ENCODE data around the gene TNIK.

Gene TNIK

DNA sequence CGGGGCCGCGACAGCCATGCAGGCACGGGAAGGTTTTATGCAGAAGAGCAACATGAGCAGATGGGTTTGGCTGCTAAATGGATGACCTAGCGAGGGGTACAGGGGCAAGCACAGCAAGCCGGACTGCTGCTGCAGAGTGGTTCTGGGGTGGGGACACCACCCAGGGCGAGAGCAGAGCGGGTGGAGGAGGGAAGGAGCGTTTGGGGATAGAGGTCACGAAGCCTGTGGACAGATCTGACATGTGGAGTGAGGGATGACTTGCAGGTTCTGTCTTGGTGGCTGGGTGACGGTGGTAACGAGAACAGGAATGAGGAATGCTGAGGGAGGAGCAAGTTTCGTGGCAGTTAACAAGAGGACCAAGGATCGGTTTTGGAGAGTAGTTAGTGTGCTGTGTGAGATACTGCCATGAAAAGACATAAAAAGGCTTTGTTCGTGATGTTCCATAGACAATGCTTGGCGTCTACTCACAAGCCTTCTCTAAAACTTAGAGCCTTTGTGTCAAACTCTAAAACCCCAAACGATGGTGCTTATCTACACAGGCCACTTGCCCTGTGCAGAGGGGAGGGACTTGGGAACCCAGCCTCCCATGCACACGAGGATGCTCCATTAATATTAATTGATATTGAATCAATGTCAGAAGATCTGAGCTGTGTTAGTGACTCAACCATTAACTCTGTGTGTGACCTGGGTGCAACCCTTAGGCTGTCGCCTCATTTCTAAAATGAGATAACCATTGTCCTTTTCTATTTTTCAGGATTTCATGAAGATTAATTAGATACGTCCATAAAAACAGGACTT lies 301.0 kb downstream of the TNIK start:
- Histone ChIP-seq H3K4me3 (ENCODE audit: low read length) (no peak overlapping the region), H3K4me2 (ENCODE audit: low read length) (no peak overlapping the region), H3K27me3 (ENCODE audit: control insufficient read depth, low read length) (no peaks in the 10 kb centered on the region), H3F3A (ENCODE audit: control insufficient read depth, insufficient read depth) (no peaks in the 10 kb centered on the region), H3K9me3 (ENCODE audit: control insufficient read depth, insufficient read depth, low read length) (peaks cover 6% of the 10 kb centered on the region), H3K36me3 (ENCODE audit: control insufficient read depth, low read length) (no peaks in the 10 kb centered on the region), H3K9me2 (replicated peaks; ENCODE audit: control insufficient read depth, low read length) (no peaks in the 10 kb centered on the region), H4K20me1 (ENCODE audit: control insufficient read depth, insufficient read depth, low read depth, low read length) (no peaks in the 10 kb centered on the region), H3K79me2 (ENCODE audit: control insufficient read depth, low read length) (no peaks in the 10 kb centered on the region), H3K4me1 (ENCODE audit: control insufficient read depth, low read length) (no peaks in the 10 kb centered on the region), H3K27ac (ENCODE audit: low read depth, low read length) (no peak overlapping the region)
- no peak for TF ChIP-seq EZH2phosphoT487 (IDR thresholded peaks at IDR 0.05; ENCODE audit: borderline replicate concordance, low read length)
- TF ChIP-seq, protein P1, sequence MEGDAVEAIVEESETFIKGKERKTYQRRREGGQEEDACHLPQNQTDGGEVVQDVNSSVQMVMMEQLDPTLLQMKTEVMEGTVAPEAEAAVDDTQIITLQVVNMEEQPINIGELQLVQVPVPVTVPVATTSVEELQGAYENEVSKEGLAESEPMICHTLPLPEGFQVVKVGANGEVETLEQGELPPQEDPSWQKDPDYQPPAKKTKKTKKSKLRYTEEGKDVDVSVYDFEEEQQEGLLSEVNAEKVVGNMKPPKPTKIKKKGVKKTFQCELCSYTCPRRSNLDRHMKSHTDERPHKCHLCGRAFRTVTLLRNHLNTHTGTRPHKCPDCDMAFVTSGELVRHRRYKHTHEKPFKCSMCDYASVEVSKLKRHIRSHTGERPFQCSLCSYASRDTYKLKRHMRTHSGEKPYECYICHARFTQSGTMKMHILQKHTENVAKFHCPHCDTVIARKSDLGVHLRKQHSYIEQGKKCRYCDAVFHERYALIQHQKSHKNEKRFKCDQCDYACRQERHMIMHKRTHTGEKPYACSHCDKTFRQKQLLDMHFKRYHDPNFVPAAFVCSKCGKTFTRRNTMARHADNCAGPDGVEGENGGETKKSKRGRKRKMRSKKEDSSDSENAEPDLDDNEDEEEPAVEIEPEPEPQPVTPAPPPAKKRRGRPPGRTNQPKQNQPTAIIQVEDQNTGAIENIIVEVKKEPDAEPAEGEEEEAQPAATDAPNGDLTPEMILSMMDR (IDR thresholded peaks at IDR 0.05; ENCODE audit: low read depth, low read length, poor library complexity, severe bottlenecking), result no peak

DNA sequence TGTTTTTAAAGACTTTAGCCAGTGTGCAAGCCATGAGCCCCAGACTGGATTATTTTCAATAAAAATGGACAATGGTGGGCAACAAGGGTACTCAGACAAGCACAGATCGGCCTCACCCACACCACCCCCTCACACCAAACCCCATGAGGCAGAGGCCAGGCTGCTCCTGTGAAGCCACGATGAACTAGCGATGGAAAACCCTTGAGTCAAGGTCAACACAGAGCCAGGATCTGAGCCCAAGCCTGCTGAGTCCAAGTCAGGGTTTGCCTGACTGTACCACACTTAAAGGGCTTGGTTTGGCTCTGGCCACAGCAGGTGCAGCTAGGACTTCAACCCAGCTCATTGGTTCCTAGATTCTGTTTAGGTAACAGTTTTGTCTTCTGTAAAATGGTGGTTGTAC lies 302.2 kb downstream of the TNIK start:
- no peak overlapping the region for H3K4me3 ChIP-seq (ENCODE audit: low read length)
- TF ChIP-seq EZH2phosphoT487 (IDR thresholded peaks at IDR 0.05; ENCODE audit: borderline replicate concordance, low read length), result no peak
- TF ChIP-seq, protein P1 (IDR thresholded peaks at IDR 0.05; ENCODE audit: low read depth, low read length, poor library complexity, severe bottlenecking), result no peak
- H4K20me1 ChIP-seq (ENCODE audit: control insufficient read depth, insufficient read depth, low read depth, low read length), result no peaks in the 10 kb centered on the region
- H3K27ac ChIP-seq (ENCODE audit: low read depth, low read length), result no peak overlapping the region
- no peaks in the 10 kb centered on the region for H3K4me1 ChIP-seq (ENCODE audit: control insufficient read depth, low read length)
- H3K9me3 ChIP-seq (ENCODE audit: control insufficient read depth, insufficient read depth, low read length), result peaks cover 4% of the 10 kb centered on the region
- no peaks in the 10 kb centered on the region for H3K79me2 ChIP-seq (ENCODE audit: control insufficient read depth, low read length)
- H3K9me2 ChIP-seq (replicated peaks; ENCODE audit: control insufficient read depth, low read length), result no peaks in the 10 kb centered on the region
- H3K36me3 ChIP-seq (ENCODE audit: control insufficient read depth, low read length), result no peaks in the 10 kb centered on the region
- H3K4me2 ChIP-seq (ENCODE audit: low read length), result no peak overlapping the region
- no peaks in the 10 kb centered on the region for H3K27me3 ChIP-seq (ENCODE audit: control insufficient read depth, low read length)
- H3F3A ChIP-seq (ENCODE audit: control insufficient read depth, insufficient read depth), result no peaks in the 10 kb centered on the region

DNA sequence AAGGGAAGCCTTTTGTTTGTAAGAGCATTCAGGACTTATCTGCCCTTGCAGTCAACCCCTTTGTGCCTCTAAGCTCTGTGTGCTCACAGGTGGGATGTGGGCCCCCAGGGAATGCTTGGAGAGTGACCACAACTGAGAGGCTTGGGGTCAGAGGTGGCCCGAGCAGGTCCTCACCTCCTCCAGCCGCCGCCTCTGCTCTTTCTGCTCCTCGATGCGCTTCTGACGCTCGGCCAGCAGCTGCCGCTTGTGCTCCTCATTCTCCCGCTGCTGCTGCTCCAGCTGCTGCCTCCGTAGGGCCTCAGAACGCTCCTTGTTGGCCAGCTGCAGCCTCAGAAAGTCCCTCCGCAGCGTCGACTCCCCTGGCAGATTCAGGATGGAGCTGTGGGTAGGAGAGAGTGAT lies 302.9 kb downstream of the TNIK start:
- H3K9me2 ChIP-seq (replicated peaks; ENCODE audit: control insufficient read depth, low read length), result no peaks in the 10 kb centered on the region
- H3K9me3 ChIP-seq (ENCODE audit: control insufficient read depth, insufficient read depth, low read length), result no peaks in the 10 kb centered on the region
- H4K20me1 ChIP-seq (ENCODE audit: control insufficient read depth, insufficient read depth, low read depth, low read length), result no peaks in the 10 kb centered on the region
- H3K27ac ChIP-seq (ENCODE audit: low read depth, low read length), result no peak overlapping the region
- no peaks in the 10 kb centered on the region for H3K79me2 ChIP-seq (ENCODE audit: control insufficient read depth, low read length)
- no peak overlapping the region for H3K4me2 ChIP-seq (ENCODE audit: low read length)
- H3K27me3 ChIP-seq (ENCODE audit: control insufficient read depth, low read length), result no peaks in the 10 kb centered on the region
- no peaks in the 10 kb centered on the region for H3K4me1 ChIP-seq (ENCODE audit: control insufficient read depth, low read length)
- TF ChIP-seq EZH2phosphoT487 (IDR thresholded peaks at IDR 0.05; ENCODE audit: borderline replicate concordance, low read length), result no peak
- TF ChIP-seq, protein P1 (IDR thresholded peaks at IDR 0.05; ENCODE audit: low read depth, low read length, poor library complexity, severe bottlenecking), result no peak
- no peaks in the 10 kb centered on the region for H3K36me3 ChIP-seq (ENCODE audit: control insufficient read depth, low read length)
- H3F3A ChIP-seq (ENCODE audit: control insufficient read depth, insufficient read depth), result no peaks in the 10 kb centered on the region
- H3K4me3 ChIP-seq (ENCODE audit: low read length), result no peak overlapping the region

All from DOHH2 (cell line).